Panc1 (cell line): Measurements from ENCODE around the gene ADCY2.

Experiments
- POLR2AphosphoS5 ChIP-seq: IDR thresholded peaks from 2 replicates; pipeline ENCODE4 v1.6.1; 2012; ENCODE audit warnings: mild to moderate bottlenecking, low read depth, low read length, moderate library complexity
- SIN3A ChIP-seq: IDR thresholded peaks from 2 replicates; pipeline ENCODE4 v1.6.1; 2012; ENCODE audit warnings: low read depth, mild to moderate bottlenecking, low read length, moderate library complexity, borderline replicate concordance; ENCODE audit not compliant: insufficient read depth
- TCF7L2 ChIP-seq: IDR thresholded peaks from 2 replicates; pipeline ENCODE4 v1.6.1; 2011; ENCODE audit warnings: mild to moderate bottlenecking, low read depth, low read length, inconsistent platforms
- TF ChIP-seq, protein P1 (sequence below): fragments of 450-650 bp; IDR thresholded peaks from 2 replicates; pipeline ENCODE4 v1.5.1; 2017; ENCODE audit warnings: mild to moderate bottlenecking
- TF ChIP-seq, protein P2 (sequence below), 2 experiments: IDR thresholded peaks; 2 replicates each; pipeline ENCODE4 v1.6.1; 2011 to 2012; ENCODE audit warnings: low read depth in 2 of 2, control low read depth in 1 of 2, low read length in 1 of 2, mild to moderate bottlenecking in 1 of 2, moderate library complexity in 1 of 2; ENCODE audit not compliant: insufficient read depth in 1 of 2

GRCh38 chr5:7638456-7638855 lies 242.5 kb downstream of the ADCY2 start:
- TF ChIP-seq, protein P1, sequence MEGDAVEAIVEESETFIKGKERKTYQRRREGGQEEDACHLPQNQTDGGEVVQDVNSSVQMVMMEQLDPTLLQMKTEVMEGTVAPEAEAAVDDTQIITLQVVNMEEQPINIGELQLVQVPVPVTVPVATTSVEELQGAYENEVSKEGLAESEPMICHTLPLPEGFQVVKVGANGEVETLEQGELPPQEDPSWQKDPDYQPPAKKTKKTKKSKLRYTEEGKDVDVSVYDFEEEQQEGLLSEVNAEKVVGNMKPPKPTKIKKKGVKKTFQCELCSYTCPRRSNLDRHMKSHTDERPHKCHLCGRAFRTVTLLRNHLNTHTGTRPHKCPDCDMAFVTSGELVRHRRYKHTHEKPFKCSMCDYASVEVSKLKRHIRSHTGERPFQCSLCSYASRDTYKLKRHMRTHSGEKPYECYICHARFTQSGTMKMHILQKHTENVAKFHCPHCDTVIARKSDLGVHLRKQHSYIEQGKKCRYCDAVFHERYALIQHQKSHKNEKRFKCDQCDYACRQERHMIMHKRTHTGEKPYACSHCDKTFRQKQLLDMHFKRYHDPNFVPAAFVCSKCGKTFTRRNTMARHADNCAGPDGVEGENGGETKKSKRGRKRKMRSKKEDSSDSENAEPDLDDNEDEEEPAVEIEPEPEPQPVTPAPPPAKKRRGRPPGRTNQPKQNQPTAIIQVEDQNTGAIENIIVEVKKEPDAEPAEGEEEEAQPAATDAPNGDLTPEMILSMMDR = no peak
- TF ChIP-seq SIN3A (no peak), POLR2AphosphoS5 (no peak), TCF7L2 (no peak)
- TF ChIP-seq, protein P2, sequence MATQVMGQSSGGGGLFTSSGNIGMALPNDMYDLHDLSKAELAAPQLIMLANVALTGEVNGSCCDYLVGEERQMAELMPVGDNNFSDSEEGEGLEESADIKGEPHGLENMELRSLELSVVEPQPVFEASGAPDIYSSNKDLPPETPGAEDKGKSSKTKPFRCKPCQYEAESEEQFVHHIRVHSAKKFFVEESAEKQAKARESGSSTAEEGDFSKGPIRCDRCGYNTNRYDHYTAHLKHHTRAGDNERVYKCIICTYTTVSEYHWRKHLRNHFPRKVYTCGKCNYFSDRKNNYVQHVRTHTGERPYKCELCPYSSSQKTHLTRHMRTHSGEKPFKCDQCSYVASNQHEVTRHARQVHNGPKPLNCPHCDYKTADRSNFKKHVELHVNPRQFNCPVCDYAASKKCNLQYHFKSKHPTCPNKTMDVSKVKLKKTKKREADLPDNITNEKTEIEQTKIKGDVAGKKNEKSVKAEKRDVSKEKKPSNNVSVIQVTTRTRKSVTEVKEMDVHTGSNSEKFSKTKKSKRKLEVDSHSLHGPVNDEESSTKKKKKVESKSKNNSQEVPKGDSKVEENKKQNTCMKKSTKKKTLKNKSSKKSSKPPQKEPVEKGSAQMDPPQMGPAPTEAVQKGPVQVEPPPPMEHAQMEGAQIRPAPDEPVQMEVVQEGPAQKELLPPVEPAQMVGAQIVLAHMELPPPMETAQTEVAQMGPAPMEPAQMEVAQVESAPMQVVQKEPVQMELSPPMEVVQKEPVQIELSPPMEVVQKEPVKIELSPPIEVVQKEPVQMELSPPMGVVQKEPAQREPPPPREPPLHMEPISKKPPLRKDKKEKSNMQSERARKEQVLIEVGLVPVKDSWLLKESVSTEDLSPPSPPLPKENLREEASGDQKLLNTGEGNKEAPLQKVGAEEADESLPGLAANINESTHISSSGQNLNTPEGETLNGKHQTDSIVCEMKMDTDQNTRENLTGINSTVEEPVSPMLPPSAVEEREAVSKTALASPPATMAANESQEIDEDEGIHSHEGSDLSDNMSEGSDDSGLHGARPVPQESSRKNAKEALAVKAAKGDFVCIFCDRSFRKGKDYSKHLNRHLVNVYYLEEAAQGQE (IDR thresholded peaks at IDR 0.05; ENCODE audit: insufficient read depth in 1 of 2, low read depth in 2 of 2, low read length in 1 of 2) = no peak
